OCI-LY3 (cell line): ENCODE data around the gene EIF2B5.

Experiments used
- EZH2phosphoT487 ChIP-seq: fragments of 200-600 bp; shearing (Covaris generic); IDR thresholded peaks from 2 replicates; pipeline ENCODE4 v1.6.1; 2018; ENCODE audit warnings: antibody characterized with exemption, mixed run types, low read depth
- TF ChIP-seq, protein P1 (sequence below): fragments of 200-600, 300-600 bp; sonication (generic); IDR thresholded peaks from 2 replicates; pipeline ENCODE4 v1.5.1; 2014; ENCODE audit warnings: antibody characterized with exemption, low read length, low read depth

DNA sequence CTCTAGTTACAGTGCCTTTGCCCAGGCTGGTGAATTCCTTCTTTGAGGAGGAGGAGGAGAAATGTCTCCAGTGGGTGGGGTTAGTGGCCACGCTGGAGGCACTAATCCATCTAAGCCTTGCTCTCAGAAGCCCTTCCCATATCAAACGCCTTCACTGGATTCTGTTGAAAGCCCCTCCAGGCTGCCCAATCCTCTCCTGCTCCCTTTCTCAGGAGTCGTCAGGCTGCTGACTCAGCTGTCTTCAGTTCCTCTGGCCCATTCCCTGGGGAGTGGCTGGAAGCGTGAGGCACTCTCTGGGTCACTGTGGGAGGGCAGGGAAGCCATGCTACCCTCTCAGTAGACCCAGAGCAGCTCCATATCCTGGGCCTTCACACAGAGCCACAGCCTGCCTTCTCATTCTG is 42.2 kb downstream of the EIF2B5 start:
- TF ChIP-seq, protein P1, sequence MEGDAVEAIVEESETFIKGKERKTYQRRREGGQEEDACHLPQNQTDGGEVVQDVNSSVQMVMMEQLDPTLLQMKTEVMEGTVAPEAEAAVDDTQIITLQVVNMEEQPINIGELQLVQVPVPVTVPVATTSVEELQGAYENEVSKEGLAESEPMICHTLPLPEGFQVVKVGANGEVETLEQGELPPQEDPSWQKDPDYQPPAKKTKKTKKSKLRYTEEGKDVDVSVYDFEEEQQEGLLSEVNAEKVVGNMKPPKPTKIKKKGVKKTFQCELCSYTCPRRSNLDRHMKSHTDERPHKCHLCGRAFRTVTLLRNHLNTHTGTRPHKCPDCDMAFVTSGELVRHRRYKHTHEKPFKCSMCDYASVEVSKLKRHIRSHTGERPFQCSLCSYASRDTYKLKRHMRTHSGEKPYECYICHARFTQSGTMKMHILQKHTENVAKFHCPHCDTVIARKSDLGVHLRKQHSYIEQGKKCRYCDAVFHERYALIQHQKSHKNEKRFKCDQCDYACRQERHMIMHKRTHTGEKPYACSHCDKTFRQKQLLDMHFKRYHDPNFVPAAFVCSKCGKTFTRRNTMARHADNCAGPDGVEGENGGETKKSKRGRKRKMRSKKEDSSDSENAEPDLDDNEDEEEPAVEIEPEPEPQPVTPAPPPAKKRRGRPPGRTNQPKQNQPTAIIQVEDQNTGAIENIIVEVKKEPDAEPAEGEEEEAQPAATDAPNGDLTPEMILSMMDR = no peak
- no peak for TF ChIP-seq EZH2phosphoT487
